ENCODE measurements around the gene BGN. TPM values are rescaled to one million over a fixed set of nuclear protein-coding genes. Genes with fewer than 3 reads are reported as not detected.

BGN gene
- total RNA-seq, 1 experiment from 2014 or later: 6.6 TPM

DNA sequence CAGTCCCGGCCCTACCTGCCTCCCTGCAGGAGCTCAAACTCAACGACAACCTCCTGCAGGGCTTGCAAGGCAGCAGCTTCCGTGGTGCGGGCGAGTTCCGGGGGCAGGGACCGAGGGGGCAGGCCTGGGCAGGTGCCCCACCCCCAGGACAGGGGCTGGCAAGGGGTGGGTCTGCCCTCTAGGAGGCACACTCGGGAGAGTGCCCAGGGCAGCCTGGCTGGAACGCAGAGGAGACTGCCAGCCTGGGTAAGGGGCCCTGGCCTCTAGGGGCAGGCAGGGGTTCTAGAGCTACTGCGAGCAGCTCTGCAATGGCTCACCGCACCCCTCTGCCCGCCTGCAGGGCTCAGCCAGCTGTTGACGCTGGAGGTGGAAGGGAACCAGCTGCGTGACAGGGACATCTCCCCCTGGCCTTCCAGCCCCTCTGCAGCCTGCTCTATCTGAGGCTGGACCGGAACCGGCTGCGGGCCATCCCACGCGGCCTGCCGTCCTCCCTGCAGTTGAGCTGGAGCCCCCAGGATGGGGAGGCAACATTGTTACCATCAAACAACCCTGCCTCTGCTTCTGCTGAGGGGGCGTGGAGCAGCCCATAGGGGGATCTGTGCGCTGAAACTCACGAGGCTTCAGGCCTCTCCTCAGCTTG is 12.3 kb upstream of the BGN start:
- no peak for DNase-seq (ENCODE audit: low read depth)

DNA sequence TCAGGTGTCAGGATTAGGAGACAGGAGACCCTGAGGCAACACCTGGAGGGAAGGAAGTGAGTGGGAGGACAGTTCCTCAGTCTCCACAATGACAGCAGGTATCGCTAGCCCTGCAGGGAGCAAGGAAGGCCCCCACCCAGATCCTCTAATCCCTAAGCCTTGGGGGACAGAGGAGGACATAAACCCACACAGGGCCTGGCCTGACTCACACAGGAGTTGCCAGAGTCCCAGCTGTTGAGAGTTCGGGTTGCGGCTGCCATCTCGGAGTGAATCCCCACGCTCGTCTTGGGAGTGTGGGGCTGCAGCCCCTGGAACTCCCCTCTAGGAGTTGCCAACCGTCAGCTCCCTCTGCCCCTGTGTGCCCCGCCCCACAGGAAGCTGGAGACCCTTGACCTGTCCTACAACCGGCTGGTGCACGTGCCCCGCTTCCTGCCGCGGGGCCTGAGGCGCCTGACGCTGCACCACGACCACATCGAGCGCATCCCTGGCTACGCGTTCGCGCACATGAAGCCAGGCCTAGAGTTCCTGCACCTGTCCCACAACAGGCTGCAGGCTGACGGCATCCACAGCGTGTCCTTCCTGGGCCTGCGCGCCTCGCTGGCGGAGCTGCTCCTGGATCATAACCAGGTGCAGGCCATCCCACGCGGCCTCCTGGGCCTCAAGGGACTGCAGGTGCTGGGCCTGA is 9.2 kb upstream of the BGN start:
- no peak for DNase-seq (ENCODE audit: low read depth)

DNA sequence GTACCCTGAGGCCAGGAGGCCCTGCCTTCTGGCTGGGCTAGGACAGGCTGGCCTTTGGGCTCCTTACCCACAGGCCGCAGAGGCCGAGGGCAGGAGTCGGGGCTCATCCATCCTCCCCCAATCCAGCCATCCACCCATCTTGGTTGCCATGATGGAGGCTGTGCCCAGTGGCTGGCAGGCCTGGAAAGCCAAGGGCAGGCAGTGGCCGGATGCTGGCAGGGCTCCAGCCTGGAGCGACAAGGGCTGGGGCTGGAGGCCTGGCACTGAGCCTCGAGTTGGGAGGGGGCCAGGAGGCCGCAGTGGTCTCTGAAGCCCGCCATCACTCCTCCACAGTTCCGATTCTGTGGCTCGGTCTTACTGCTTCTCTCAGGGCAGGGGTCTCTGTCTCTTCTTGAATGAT is 8.6 kb upstream of the BGN start:
- no peak for DNase-seq (ENCODE audit: low read depth)

DNA sequence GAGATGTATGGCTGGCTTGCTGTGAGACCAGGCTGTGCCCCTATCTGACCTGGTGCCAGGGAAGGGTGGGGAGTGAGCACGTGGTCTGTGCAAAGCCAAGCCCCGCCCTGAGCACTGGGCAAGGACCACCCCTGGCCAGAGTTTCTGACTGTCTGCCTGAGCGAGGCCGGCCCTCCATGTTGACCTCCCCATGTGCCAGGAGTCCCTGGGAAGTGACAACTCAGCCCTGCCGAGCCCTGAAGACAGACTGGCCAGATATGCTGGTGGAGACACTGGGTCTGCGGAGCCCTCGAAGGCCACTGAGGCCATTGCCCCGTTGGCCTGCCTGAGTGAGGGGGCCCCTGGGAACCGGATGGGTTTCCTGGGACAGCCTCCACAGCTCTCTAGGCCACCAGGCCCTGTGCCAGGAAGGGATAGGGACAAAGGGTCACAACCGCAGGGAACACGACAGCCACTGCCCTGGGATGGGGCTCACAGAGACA is 7.1 kb upstream of the BGN start:
- DNase-seq (ENCODE audit: low read depth): no peak

DNA sequence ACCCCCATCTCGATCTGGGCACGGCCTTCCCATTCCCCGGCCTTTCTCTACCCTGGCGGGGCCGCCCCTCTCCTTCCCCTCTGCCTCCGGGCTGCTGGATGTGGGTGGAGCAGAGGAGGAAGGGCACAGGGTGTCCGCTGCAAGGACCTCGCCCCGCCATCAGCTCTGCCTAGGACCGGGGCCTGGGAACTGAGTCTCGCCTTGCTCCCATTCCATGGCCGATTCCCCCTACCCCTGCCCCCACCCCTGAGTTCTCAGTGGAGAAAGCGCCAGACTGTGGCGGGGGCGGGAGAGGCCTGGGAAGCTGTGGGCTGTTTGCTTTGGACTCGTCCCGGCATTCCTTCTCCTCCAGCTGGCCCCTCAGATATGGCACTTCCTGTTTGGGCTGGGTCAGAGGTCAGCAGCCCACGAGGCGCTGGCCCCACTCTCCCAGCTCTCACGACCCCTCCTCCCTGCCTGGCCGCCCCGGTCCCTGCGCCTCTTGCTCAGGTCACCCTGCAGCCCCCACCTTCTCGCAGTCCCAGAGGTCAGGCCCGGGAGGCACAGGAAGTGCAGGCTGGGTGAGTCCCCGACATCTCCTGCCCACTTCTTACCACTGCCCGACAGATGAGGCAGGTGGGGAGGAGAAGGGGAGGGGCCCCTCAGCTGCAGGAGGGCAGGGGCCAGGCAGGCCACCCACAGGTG is 6.4 kb upstream of the BGN start:
- no peak for DNase-seq (ENCODE audit: low read depth)

DNA sequence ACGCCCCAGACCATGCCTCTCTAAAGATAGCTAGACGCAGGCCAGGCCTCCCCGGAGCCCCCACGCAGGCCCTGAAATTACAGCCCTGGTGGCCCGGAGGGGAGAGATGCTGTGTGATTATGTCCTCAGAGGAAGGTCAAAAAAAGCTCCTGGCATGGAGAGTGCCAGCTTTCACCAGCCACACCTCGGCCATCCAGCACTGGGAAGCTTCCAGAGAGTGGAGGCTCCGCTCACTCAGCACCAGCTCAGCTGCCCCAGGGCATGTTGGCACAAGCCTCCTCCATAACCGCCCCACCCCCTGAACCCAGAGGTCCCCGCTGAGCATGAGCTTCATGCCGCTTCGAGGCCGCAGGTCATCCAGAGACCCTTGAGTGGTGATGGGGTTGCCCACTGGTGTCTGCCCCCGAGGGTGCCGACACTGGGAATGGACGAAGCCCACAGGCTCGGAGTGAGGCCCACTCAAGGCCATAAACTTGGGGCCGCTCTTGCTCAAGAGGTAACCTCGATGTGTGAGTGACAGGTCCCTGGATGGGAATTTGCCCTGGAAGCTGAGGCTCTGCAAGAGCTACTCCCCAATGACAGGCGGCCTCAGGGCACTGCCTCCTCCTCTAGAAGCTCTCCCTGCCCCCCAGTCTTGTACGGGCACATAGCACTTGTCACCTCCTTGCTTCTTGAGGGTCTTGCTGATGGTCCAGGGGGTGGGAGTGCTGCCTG is 4.4 kb upstream of the BGN start:
- DNase-seq (ENCODE audit: low read depth): no peak

DNA sequence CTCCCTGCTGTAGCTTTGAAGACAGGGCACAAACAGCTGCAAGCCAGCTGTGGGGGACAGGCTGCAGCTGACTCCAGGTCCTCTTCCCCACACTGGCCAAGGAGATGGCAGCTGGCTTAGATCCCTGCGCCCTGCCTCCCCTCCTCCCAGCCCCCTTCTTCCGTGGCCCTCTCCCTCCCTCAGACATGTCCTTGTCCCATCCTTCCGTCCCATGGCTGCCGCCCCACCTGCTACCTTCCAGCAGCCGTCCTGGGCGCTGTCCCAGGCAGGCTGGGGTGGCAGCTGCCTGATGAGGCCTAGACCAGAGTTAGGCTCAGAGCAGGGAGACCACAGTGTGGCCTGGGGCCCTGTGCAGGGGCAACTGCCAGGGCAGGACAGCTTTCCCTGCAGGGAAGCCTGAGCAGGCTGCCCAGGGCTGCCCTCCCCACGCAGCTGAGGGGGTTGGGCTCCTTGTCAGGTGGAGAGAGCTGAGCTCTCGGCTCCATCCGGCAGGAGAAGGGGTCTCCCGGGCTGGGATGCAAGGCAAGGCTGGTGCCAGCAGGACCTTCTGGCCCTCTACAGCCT is 3.3 kb upstream of the BGN start:
- peak; percentile 44 for DNase-seq (ENCODE audit: low read depth)

DNA sequence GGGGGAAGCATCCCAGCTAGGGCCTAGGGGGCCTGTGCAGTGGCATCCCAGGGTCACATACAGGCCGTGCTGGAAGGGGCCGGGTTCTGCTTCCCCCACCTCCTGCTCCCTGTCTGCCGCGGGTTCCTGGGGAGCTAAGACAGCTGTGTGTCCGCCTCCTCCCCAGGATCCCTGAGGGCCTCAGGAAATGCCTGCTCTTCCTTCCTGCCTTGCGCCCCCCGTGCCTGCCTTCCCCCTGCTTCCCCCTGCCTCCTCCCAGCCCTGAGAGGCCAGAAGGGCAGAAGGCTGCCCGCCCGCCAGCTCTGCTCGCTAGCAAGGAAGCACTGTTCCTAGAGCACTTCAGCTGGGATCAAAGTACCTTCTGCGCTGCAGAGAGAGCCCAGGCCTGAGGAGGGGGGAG is 2.9 kb upstream of the BGN start:
- peak; percentile 13 for DNase-seq (ENCODE audit: low read depth)

DNA sequence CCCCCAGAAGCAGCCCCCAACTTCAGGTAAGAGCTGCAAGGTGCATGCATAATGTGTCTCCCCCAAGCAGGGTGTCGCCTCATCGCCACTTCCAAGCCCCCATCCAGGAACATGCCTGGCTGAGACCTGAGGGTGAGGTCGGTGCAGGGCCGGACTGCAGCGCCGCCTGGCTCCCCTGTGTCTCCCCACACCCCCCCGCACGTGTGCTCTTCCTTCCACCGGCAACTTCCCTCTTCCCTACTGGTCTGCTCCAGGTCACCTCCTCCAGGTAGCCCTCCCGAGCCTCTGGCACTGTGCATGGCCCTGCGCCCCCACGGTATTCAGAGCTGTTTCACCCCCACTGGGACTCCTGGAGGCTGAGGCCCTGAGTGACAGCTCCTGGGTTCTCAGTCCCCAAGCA is 2.2 kb upstream of the BGN start:
- DNase-seq (ENCODE audit: low read depth): no peak

DNA sequence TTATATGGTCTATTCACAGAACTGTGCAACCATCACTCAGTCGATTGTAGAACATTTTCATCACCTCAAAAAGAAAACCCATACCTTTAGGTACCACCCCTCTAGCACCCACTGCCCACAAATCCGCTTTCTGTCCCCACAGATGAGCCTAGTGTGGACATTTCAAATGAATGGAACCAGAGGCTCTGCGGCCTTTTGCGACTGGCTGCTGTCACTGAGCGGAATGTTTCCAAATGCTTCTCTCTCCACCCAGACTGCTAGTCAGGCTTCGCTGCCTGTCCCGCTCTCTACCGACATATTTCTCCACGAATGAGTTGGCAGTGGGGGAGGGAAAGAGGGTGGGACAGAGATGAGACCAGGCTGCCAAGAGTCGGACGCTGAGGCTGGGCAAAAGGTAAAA is 1.7 kb upstream of the BGN start:
- no peak for DNase-seq (ENCODE audit: low read depth)

DNA sequence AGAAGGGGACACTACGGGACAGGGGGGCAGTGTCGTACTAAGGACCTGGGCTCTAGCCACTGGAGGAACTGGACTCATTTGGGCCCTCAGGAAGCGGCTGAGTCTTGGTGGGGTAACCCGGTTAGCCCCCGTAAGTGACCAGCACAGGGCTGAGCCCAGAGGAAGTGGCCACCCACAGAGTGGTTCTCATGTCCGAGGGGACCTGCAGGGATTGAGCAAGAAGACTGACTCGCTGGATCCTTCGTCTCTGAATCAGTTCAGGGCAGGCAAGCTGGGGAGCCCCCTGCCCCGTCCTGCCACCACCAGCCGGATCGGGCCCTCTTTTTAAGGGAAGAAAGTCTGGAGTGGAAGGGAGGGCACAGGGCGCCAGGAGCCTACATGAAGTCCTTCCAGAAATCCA is 719 bp upstream of the BGN start:
- DNase-seq (ENCODE audit: low read depth): no peak

DNA sequence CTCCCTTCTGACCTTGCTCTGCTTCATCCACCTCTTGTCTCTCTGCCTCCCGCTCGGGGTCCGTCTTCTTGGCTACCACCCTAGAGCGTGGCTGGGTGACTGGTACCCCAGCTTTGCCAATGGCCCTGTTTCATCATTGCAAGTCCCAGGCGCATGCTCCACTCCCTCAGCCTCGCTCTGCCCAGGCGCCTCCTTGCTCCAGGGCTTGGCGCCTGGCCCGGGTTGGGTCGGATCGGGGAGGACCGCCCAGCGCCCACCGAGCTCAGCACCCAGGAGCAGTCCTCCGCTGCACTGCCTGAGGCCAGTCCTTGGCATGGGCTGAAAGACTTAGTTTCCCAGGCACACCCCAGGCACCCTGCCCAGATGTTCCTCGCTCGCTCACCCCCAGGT is 577 bp downstream of the BGN start:
- DNase-seq (ENCODE audit: low read depth): peak; percentile 42

DNA sequence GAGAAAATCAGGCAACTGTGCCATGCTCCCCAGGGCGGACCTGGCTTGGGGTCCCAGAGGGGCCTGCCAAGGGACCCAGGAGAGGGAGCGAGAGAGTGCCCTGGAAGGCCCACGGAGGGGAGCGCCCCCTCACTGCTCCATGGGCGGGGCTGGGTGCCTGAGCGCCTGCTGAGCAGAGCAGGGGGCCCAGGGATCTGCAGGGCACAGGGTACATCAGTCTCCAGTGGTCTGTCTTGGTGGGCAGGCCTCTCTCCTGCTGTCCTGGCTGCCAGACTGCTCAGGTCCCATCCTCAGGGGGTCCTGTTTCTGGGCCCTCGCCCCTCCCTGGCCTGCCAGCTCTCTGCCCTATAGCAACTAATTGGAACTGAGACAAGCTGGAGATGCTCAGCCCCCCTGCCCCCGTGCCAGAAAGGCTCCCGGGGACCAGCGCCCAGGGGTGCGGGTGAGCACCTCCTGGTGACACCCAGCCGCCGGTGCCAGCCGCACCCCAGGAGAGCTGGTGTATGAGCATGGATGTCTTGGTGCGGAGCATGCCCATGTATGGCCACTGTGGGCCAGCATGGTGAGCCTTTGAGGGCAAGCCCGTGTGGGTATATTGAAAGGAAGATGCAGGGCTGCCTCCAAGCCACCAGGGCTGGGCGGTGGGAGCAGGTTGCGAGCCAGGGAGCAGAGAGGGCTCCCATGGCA is 1.3 kb downstream of the BGN start:
- no peak for DNase-seq (ENCODE audit: low read depth)

DNA sequence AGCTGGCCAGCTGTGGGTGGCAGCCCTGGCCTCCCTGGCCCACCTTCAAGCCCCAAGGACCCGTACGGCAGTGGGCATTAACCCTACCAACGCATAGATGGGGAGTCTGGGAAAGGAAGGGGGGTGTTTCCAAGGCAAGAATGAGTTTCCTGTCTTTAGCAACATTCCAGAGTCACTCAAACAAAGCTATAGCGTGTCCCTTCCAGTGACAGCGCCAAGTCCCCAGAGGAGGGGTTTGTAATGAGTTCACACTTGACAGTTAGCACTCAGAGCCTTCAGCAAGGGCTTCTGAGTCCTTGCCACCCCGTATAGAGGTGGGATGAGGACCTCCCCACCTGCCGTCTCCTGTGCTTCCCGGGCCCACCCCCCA is 1.8 kb downstream of the BGN start:
- DNase-seq (ENCODE audit: low read depth): no peak

DNA sequence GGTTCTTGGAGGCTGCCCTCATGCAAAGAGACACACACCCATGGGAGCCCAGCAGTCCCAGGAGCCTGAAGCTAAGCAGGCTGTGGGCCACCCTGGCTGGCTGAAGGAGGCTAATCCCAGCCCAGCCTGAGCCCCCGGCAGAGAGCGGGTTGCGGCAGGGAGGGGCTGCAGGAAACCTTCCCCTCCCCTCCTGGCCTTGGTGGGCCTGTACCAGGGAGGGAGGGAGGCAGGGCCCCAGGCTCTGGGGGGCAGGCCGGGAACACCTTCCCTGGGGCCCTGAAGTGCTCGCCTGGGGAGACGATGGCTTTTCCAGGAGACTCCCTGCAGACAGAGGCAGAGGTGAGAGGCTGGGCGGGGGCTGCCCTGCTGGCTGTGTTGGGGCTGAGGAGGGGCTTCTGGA is 3.7 kb downstream of the BGN start:
- no peak for DNase-seq (ENCODE audit: low read depth)

DNA sequence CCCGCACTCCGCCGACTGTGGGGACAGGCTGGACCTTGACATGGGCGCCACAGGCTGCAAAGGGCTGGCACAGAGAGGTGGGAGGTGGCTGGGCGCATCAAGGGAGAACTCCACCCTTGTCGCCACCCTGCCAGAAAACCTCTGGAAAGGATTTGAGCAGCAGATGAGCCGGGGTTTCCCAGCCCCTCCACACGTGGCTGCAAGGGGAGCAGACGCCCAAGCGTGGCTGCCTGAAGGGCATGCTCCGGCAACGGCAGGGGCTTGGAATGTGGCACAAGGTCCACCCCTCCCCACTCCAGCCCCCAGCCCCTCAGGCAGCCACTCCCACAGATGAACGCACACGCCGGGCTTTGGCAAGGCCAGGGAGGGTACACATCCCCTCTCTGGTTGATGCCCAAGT is 4.6 kb downstream of the BGN start:
- DNase-seq (ENCODE audit: low read depth): no peak

DNA sequence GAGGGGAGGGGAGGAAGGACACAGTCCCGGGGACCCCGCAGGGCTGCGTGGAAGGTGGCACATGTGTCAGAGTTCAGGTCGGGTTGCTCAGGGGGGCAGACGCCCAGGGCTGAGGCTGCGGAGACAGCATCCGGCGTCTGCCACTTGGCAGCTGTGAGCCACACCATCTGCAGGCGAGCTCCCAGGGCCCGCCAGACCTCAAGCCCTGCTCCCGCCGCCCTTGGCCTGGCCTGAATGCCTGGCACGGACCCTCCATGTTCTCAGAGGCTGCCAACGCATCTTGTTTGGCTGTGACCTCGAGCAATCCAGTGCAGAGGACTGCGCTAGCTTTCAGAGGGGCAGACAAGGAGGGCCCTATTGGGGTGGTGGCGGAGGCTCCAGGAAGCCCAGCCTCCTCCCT is 5.1 kb downstream of the BGN start:
- DNase-seq (ENCODE audit: low read depth): no peak

DNA sequence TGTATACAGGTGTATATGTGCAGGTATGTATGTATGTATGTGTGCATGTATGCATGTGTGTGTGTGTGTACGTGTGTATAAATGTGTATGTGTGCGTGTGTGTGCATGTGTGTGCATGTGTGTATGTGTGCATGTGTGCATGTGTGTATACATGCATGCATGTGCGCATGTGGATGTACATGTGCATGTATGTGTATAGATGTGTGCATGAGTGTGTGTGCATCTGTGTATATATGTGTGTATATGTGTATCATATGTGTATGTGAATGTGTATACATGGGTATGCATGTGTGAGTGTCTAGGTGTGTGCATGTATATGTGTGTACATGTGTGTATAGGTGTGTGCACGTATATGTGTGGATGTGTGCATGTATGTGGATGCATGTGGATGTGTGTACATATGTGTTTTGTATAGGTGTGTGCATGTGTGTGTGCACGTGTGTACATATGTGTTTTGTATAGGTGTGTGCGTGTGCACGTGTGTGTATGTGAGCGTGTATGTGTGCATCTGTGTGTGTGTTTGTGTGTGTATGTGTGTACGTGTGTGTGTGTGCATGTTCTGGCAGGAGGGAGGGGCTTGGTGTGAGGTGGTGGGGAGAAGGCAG is 6.0 kb downstream of the BGN start:
- DNase-seq (ENCODE audit: low read depth): no peak

DNA sequence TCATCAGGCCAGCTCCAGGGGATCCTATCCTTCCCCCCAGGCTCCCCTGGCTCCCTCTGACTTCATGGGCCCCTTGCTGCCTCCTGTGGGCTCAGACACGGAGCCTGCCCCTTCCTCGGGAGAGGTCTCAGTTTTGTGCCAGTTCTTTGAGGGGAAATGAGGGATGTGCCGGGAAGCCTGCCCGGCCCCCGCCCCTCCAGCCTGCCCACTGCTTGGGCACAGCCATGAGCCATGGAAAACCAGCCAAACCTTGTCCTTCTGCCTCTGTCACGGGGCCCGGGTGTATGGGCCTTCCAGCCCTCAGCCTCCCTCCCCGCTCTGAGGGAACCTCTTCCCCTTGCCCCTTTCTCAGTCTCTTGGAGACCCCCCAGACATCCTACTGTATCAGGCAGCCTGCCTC is 6.8 kb downstream of the BGN start:
- no peak for DNase-seq (ENCODE audit: low read depth)

DNA sequence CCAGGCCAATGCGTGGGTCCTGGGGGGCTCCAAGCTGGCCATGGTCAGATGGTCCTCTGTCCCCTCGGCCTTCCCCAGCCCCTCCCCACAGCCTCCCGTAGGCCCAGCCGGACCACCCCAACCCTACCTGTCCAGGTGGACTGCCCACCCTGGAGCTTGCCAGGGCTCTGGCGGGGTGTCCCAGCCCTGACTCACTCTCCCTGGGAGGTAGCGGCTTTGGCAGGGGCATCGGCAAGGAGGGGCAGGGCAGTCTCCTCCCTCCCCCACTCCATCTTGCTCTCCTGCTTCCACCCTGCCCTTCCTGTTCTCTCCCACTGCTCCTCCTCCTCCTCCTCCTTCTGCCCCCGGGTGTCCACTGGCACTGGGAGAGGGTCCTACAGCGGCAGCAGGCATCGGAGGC is 7.4 kb downstream of the BGN start:
- DNase-seq (ENCODE audit: low read depth): no peak

DNA sequence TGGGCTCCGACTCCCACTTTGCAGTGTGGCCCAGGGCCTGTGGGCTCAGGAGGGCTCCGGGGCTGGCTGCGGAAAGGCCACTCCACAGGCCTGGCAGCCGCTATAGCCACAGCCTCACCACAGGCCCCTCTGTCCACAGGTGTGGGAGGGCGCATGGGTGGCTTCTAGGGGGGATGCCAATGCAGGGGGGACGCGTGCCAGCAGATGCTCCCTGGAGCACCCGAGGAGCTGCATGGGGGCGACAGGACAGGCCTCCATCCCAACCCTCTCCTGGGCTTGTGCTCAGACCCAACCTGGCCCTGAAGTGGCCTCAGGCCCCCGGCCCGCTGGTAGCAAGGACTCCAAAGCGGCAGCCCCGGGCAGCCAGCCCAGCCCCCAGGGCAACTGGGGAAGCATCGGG is 8.0 kb downstream of the BGN start:
- DNase-seq (ENCODE audit: low read depth): no peak

Measured in RPMI7951 (cell line).